ENCODE data around the gene KIF5C.

GRCh38 chr2:148826791-148827190 is 48.2 kb upstream of the KIF5C start:
- TF ChIP-seq CTCF (IDR thresholded peaks at IDR 0.05) (no peak), POLR2A (IDR thresholded peaks at IDR 0.05) (no peak)

Data from breast epithelium (tissue), 3 donors.